Colonic mucosa (tissue), 4 donors: ENCODE measurements around the gene OSBPL10. TPM values are rescaled to one million over a fixed set of nuclear protein-coding genes. Genes with fewer than 3 reads are reported as not detected.

ENCODE experiments used
- DNase-seq: peaks from one replicate; pipeline ENCODE4 v3.0.0-alpha.2; 2020
- H3K27ac ChIP-seq: fragments of 200-600 bp; one replicate; pipeline ENCODE4 v1.8.0; 2021
- H3K27me3 ChIP-seq: fragments of 200-600 bp; one replicate; pipeline ENCODE4 v1.8.0; 2021
- H3K36me3 ChIP-seq: fragments of 200-600 bp; one replicate; pipeline ENCODE4 v1.8.0; 2021
- H3K4me1 ChIP-seq: fragments of 200-600 bp; one replicate; pipeline ENCODE4 v1.8.0; 2021; ENCODE audit warnings: mild to moderate bottlenecking
- H3K4me3 ChIP-seq: fragments of 200-600 bp; one replicate; pipeline ENCODE4 v1.8.0; 2021
- H3K9ac ChIP-seq, 2 donors: one replicate each; pipeline ENCODE4 v1.7.0; 2013; ENCODE audit warnings: control low read depth in 2 of 2, low read depth in 2 of 2, low read length in 2 of 2
- H3K9me3 ChIP-seq: fragments of 200-600 bp; one replicate; pipeline ENCODE4 v1.8.0; 2021
- CTCF ChIP-seq: fragments of 200-600 bp; IDR thresholded peaks from one replicate; pipeline ENCODE4 v1.8.0; 2022; ENCODE audit warnings: antibody characterized with exemption, mild to moderate bottlenecking
- intact Hi-C: fragments of 100-400 bp; cut with DNase I; formaldehyde crosslinking; loops from one replicate; pipeline ENCODE4 v1.14.1; 2022
- total RNA-seq, 2 donors: library from RNA; stranded (reverse); fragmentation: NEBNext Ultra II Directional in 1 of 2; extraction: Animal tissue kit (Norgen Biotek cat#: 25700) in 1 of 2; gene quantifications; one replicate each; pipeline ENCODE4 v1.2.1, GENCODE V29; 2021
- donor health status: healthy.
- donor health status: DM: no; HTN: no; CAD: no.
- donor health status: DM: no; HTN: no; CAD: no.

Gene OSBPL10
- total RNA-seq, 2 donors from 2014 or later: 20.0 to 34.4 TPM

- no peak for DNase-seq
- no peak overlapping the region for H3K27ac ChIP-seq
- no peaks in the 10 kb centered on the region for H3K27me3 ChIP-seq
- intact Hi-C loops: no loop called here
- no peaks in the 10 kb centered on the region for H3K36me3 ChIP-seq
- no peak for TF ChIP-seq CTCF
- H3K4me3 ChIP-seq: no peak overlapping the region
- no peaks in the 10 kb centered on the region for H3K9me3 ChIP-seq
- H3K9ac ChIP-seq: no peak overlapping the region
- no peaks in the 10 kb centered on the region for H3K4me1 ChIP-seq
Measured at GRCh38 chr3:31896026-31896425, 85.0 kb downstream of the OSBPL10 start.

- Histone ChIP-seq H3K9me3 (no peaks in the 10 kb centered on the region), H3K27me3 (no peaks in the 10 kb centered on the region), H3K4me1 (no peaks in the 10 kb centered on the region), H3K4me3 (no peak overlapping the region), H3K36me3 (no peaks in the 10 kb centered on the region), H3K9ac (no peak overlapping the region), H3K27ac (no peak overlapping the region)
- no peak for TF ChIP-seq CTCF
- intact Hi-C loops: no loop called here
- DNase-seq: no peak
Measured at GRCh38 chr3:31895471-31895870, 85.6 kb downstream of the OSBPL10 start.

- no peak overlapping the region for H3K9ac ChIP-seq
- H3K27me3 ChIP-seq: no peaks in the 10 kb centered on the region
- no peaks in the 10 kb centered on the region for H3K9me3 ChIP-seq
- no peak overlapping the region for H3K4me3 ChIP-seq
- no peaks in the 10 kb centered on the region for H3K4me1 ChIP-seq
- intact Hi-C loops: no loop called here
- DNase-seq: no peak
- no peak for TF ChIP-seq CTCF
- no peaks in the 10 kb centered on the region for H3K36me3 ChIP-seq
- H3K27ac ChIP-seq: no peak overlapping the region
Measured at GRCh38 chr3:31892916-31893573, 88.0 kb downstream of the OSBPL10 start.

- Histone ChIP-seq H3K4me1 (no peaks in the 10 kb centered on the region), H3K27ac (no peak overlapping the region), H3K36me3 (no peaks in the 10 kb centered on the region), H3K9ac (no peak overlapping the region), H3K4me3 (no peak overlapping the region), H3K9me3 (no peaks in the 10 kb centered on the region), H3K27me3 (no peaks in the 10 kb centered on the region)
- TF ChIP-seq CTCF: no peak
- intact Hi-C loops: no loop called here
- no peak for DNase-seq
Measured at GRCh38 chr3:31892500-31892899, 88.6 kb downstream of the OSBPL10 start.

GRCh38 chr3:31891876-31892455 lies 89.1 kb downstream of the OSBPL10 start:
- Histone ChIP-seq H3K27ac (no peak overlapping the region), H3K27me3 (no peaks in the 10 kb centered on the region), H3K4me3 (no peak overlapping the region), H3K9ac (no peak overlapping the region), H3K4me1 (no peaks in the 10 kb centered on the region), H3K36me3 (no peaks in the 10 kb centered on the region), H3K9me3 (no peaks in the 10 kb centered on the region)
- no peak for TF ChIP-seq CTCF
- no peak for DNase-seq
- intact Hi-C loops: no loop called here
